SH-SY5Y (cell line): Measurements from ENCODE around the gene MPI.

Experiments
- GATA2 ChIP-seq: IDR thresholded peaks from 2 replicates; pipeline ENCODE4 v1.6.1; 2011; ENCODE audit warnings: mild to moderate bottlenecking, low read depth, low read length
- GATA3 ChIP-seq: IDR thresholded peaks from 2 replicates; pipeline ENCODE4 v1.6.1; 2011; ENCODE audit warnings: low read depth, mild to moderate bottlenecking, low read length, moderate library complexity

DNA sequence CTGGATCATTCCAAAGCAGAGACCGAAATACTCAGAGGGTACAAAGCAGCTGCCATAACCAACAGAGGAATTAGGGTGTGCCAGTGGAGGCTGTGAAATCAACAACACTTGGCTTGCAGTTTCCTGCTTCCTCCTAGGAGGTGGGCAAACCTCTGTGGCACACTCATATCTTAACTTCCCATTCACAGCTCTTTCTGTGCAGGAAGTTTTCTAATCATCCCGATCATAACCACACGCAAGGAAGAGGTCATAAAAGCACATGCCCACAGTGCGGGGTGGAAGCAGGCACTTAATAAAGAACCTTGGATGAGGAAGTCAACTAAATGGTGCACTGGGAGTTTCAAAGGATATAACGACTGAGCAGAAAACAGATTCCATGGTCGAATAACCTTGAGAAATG lies 21.8 kb upstream of the MPI start:
- no peak for TF ChIP-seq GATA2
- no peak for TF ChIP-seq GATA3
